Measurements from ENCODE around the gene FAM76A.
"Not testable (repeated sequence)": the region's sequence is repeated elsewhere in the genome, so short reads cannot be mapped to it uniquely, and the experiment has no call there.

The FAM76A gene

GRCh38 chr1:27778056-27778455 is 52.3 kb downstream of the FAM76A start:
- no peak for DNase-seq (ENCODE audit: low read depth in 2 of 2)

- DNase-seq (ENCODE audit: low read depth in 2 of 2), result no peak
Observed at GRCh38 chr1:27779122-27779521, 53.4 kb downstream of the FAM76A start.

GRCh38 chr1:27782950-27783349 is 57.2 kb downstream of the FAM76A start:
- no peak for DNase-seq (ENCODE audit: low read depth in 2 of 2)

GRCh38 chr1:27784700-27785099 is 58.9 kb downstream of the FAM76A start:
- DNase-seq (ENCODE audit: low read depth in 2 of 2), result no peak

GRCh38 chr1:27785781-27786455 is 60.2 kb downstream of the FAM76A start:
- no peak for DNase-seq (ENCODE audit: low read depth in 2 of 2)

- DNase-seq (ENCODE audit: low read depth in 2 of 2), result no peak
Observed at GRCh38 chr1:27787895-27788294, 62.1 kb downstream of the FAM76A start.

- DNase-seq (ENCODE audit: low read depth in 2 of 2), result no peak
Observed at GRCh38 chr1:27789540-27790041, 63.8 kb downstream of the FAM76A start.

GRCh38 chr1:27790270-27790669 is 64.5 kb downstream of the FAM76A start:
- not testable (repeated sequence) for DNase-seq (ENCODE audit: low read depth in 2 of 2)

GRCh38 chr1:27795601-27796000 is 69.8 kb downstream of the FAM76A start:
- DNase-seq (ENCODE audit: low read depth in 2 of 2), result no peak

- no peak for DNase-seq (ENCODE audit: low read depth in 2 of 2)
Observed at GRCh38 chr1:27804791-27805190, 79.0 kb downstream of the FAM76A start.

GRCh38 chr1:27806758-27807157 is 81.0 kb downstream of the FAM76A start:
- no peak for DNase-seq (ENCODE audit: low read depth in 2 of 2)

GRCh38 chr1:27807385-27807784 is 81.6 kb downstream of the FAM76A start:
- no peak for DNase-seq (ENCODE audit: low read depth in 2 of 2)

- not testable (repeated sequence) for DNase-seq (ENCODE audit: low read depth in 2 of 2)
Observed at GRCh38 chr1:27808131-27808530, 82.4 kb downstream of the FAM76A start.

- no peak for DNase-seq (ENCODE audit: low read depth in 2 of 2)
Observed at GRCh38 chr1:27809883-27810282, 84.1 kb downstream of the FAM76A start.

- DNase-seq (ENCODE audit: low read depth in 2 of 2), result no peak
Observed at GRCh38 chr1:27811741-27812500, 86.2 kb downstream of the FAM76A start.

All from stimulated activated CD8-positive, alpha-beta memory T cell treated with anti-CD3 and anti-CD28 coated beads, Interleukin-15, amount 100 ng/mL, for 48 hours (primary cell).